KOPT-K1 (cell line): ENCODE results near the gene CREBRF.
"Not testable (repeated sequence)": the region's sequence is repeated elsewhere in the genome, so short reads cannot be mapped to it uniquely, and the experiment has no call there.

Source experiments
- H3K27ac ChIP-seq: fragments of 200-600 bp; sonication (generic); 2 replicates; pipeline ENCODE4 v1.5.1; 2016; ENCODE audit warnings: antibody characterized with exemption, mild to moderate bottlenecking, low read depth, low read length; ENCODE audit not compliant: poor library complexity, severe bottlenecking
- H3K36me3 ChIP-seq: fragments of 200-600 bp; sonication (generic); 2 replicates; pipeline ENCODE4 v1.5.1; 2017; ENCODE audit warnings: antibody characterized with exemption, mild to moderate bottlenecking, low read length, moderate library complexity; ENCODE audit not compliant: insufficient read depth
- H3K9me3 ChIP-seq: fragments of 200-600 bp; sonication (generic); 2 replicates; pipeline ENCODE4 v1.5.1; 2017; ENCODE audit warnings: antibody characterized with exemption, low read length, mild to moderate bottlenecking; ENCODE audit not compliant: insufficient read depth, poor library complexity, severe bottlenecking

The CREBRF gene

GRCh38 chr5:173148354-173148753 lies 92.2 kb downstream of the CREBRF start:
- Histone ChIP-seq H3K36me3 (peaks cover 32% of the 10 kb centered on the region), H3K9me3 (no peaks in the 10 kb centered on the region), H3K27ac (no peak overlapping the region)

- no peaks in the 10 kb centered on the region for H3K9me3 ChIP-seq
- H3K27ac ChIP-seq = no peak overlapping the region
- peaks cover 66% of the 10 kb centered on the region for H3K36me3 ChIP-seq
Observed at GRCh38 chr5:173152547-173152946, 96.4 kb downstream of the CREBRF start.

DNA sequence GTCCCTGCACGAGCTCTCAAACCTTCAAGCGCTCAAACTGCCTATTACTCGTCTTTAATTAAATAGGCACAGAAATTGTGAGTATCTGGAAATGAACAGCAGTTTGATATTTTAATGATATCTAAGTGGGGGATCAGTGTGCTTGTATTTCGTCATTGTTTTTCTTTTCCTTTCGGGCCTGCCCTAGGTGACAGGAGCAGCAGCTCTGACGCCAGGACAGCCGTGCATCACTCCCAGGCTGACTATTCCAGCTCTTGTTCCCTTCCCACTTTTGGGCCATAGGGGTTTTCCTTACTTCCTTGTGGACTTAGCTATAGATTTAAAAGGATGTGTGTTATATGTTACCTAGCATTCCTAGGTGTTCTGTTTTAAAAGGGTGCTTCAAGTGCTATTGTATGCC lies 97.7 kb downstream of the CREBRF start:
- H3K27ac ChIP-seq = no peak overlapping the region
- H3K36me3 ChIP-seq = peaks cover 64% of the 10 kb centered on the region
- no peaks in the 10 kb centered on the region for H3K9me3 ChIP-seq

- H3K36me3 ChIP-seq = peaks cover 64% of the 10 kb centered on the region
- not testable (repeated sequence) for H3K9me3 ChIP-seq, H3K27ac ChIP-seq
Observed at GRCh38 chr5:173154619-173155018, 98.5 kb downstream of the CREBRF start.

GRCh38 chr5:173155912-173156311 lies 99.8 kb downstream of the CREBRF start:
- no peaks in the 10 kb centered on the region for H3K9me3 ChIP-seq
- no peak overlapping the region for H3K27ac ChIP-seq

DNA sequence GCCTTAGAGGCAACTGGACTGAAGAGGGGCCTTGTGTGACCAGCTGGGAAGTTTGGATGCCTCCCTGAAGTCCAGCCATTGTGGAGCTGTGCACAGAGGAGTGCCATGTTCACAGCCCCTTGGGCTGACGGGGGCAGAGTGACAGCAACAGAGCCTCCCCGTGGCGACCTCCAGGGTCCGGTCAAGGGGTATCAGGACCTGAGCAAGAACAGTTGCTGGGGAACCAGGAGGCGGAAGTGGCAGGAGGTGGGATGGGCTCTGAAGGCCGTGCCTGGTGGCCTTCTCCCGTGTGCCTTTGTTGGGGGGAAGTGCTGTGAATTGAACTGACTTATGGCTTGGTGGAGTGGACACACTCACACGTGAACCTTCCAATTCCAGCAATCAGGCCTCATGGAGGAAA lies 102.2 kb downstream of the CREBRF start:
- H3K36me3 ChIP-seq = peaks cover 84% of the 10 kb centered on the region
- no peaks in the 10 kb centered on the region for H3K9me3 ChIP-seq
- no peak overlapping the region for H3K27ac ChIP-seq

More at GRCh38 chr5:173155912-173156311, 99.8 kb downstream of the CREBRF start:
- H3K36me3 ChIP-seq = peaks cover 74% of the 10 kb centered on the region

DNA sequence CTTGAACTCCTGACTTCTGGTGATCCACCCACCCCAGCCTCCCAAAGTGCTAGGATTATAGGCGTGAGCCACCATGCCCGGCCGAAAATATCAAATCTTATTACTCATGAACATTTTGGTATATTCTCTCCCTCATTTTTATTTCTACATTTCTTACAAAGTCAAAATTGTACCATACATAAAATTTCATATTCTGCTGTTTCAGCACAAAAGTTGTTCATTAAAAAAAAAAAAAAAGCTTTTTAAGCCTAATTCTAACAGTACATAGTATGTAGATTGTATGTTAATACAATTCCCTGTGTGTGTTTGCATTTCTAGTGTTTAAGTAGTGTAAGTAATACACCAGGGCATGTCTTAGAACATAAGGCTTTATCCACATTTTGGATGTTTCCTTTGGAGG lies 103.1 kb downstream of the CREBRF start:
- Histone ChIP-seq H3K9me3 (no peaks in the 10 kb centered on the region), H3K36me3 (peaks cover 87% of the 10 kb centered on the region)

DNA sequence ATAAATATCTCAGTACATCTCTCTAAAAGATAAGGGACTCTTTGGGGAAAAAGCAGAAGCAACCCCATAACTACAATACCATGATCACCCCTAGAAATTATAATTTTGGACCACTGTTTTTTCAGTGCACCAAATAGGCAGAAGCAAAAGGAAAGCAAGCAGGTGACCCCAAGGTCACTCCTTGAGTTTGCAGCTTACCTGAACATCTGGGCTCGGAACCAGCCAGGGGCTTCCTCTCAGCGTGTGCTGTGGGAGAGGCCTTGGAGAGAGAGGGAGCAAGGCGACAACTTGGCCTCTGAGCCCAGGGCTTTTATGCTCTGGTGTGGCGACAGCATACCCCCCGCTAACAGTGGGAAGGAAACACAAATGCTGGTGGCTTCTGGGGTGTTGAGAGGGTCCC lies 105.0 kb downstream of the CREBRF start:
- Histone ChIP-seq H3K36me3 (peaks cover 77% of the 10 kb centered on the region), H3K27ac (no peak overlapping the region), H3K9me3 (no peaks in the 10 kb centered on the region)

More for the DNA sequence above, 103.1 kb downstream of the CREBRF start:
- H3K27ac ChIP-seq = no peak overlapping the region

- Histone ChIP-seq H3K9me3 (no peaks in the 10 kb centered on the region), H3K27ac (no peak overlapping the region), H3K36me3 (peaks cover 59% of the 10 kb centered on the region)
Observed at GRCh38 chr5:173163219-173163618, 107.1 kb downstream of the CREBRF start.

DNA sequence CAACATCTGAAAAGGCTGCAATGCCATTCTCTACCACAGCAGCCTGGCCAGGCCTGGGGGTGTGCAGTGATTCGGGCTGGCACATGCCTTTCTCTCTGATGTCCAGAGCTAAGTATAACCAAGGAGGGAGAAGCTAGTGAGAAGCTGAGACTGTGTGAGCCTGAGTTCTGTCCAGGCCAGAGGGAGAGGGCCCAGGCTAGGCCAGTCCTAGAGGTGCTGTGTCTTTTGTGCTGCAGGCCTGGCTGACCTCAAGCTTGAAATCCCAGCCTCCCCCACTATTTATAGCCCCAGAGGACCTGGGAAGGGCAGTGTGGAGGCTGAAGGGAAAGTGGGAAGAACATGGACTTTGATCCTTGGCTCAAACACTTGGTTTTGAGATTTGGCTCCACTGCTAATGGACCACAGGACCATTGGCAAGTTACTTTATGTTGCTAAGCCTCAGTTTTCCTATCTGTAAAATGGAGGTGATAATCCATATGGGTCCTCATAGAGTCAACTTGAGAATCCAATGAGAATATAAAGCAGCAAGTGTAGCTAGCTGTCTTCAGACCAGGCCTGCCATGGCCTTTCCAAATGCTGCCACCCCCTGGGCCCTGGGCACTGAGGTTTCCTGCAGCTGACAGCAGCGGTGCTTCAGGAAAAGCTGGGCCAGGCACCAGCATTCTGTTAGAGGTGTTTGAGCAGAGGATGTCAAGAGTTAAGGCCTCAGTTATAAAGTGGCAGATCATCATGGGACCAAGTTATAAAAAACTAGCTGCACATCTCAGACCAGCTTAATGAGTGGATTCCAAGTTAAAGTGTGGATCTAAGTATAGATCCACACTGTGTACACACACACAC lies 109.2 kb downstream of the CREBRF start:
- Histone ChIP-seq H3K9me3 (no peaks in the 10 kb centered on the region), H3K27ac (no peak overlapping the region), H3K36me3 (peaks cover 40% of the 10 kb centered on the region)

DNA sequence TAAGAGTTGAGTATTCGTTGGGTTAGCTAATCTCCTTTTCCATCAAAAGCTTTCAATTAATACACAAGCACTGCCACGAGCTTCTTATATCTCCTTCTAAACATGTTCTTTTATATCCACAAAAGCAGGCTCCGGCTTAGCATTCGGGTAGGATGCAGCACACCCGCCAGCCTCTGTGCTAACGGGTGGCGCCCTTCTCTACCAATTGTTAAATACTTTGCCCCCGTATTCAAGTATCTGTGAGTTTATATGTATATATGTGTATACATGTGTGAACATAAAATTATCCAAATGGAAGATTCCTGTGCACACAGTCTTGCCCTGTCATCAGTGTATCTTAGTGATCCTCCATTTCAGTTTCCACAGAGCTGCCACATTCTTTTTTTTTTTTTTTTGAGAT lies 116.0 kb downstream of the CREBRF start:
- Histone ChIP-seq H3K36me3 (no peaks in the 10 kb centered on the region), H3K27ac (no peak overlapping the region), H3K9me3 (no peaks in the 10 kb centered on the region)

- no peak overlapping the region for H3K27ac ChIP-seq
Observed at GRCh38 chr5:173175523-173175922, 119.4 kb downstream of the CREBRF start.

GRCh38 chr5:173178369-173178910 lies 122.3 kb downstream of the CREBRF start:
- Histone ChIP-seq H3K27ac (no peak overlapping the region), H3K9me3 (peaks cover 4% of the 10 kb centered on the region), H3K36me3 (no peaks in the 10 kb centered on the region)

More at GRCh38 chr5:173175523-173175922, 119.4 kb downstream of the CREBRF start:
- H3K9me3 ChIP-seq = peaks cover 4% of the 10 kb centered on the region
- no peaks in the 10 kb centered on the region for H3K36me3 ChIP-seq

DNA sequence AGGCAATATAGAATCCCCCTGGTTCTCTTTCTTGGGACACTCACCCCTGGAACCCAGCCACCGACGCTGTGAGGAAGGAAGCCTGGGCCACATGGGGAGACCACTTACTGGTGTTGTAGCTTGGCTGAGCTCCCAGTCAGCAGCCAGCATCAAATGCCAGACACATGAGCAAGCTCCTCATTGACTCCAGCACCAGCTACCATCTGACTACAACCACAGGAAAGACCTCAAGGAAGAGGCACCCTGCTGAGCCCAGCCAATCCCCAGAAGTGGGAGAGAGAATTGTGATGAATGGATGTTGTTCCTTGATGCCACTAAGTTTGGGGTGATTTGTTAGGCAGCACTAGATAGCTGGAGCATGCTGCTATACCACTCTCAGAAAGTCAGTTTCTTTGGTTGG lies 124.2 kb downstream of the CREBRF start:
- no peaks in the 10 kb centered on the region for H3K36me3 ChIP-seq
- no peak overlapping the region for H3K27ac ChIP-seq
- peaks cover 4% of the 10 kb centered on the region for H3K9me3 ChIP-seq

DNA sequence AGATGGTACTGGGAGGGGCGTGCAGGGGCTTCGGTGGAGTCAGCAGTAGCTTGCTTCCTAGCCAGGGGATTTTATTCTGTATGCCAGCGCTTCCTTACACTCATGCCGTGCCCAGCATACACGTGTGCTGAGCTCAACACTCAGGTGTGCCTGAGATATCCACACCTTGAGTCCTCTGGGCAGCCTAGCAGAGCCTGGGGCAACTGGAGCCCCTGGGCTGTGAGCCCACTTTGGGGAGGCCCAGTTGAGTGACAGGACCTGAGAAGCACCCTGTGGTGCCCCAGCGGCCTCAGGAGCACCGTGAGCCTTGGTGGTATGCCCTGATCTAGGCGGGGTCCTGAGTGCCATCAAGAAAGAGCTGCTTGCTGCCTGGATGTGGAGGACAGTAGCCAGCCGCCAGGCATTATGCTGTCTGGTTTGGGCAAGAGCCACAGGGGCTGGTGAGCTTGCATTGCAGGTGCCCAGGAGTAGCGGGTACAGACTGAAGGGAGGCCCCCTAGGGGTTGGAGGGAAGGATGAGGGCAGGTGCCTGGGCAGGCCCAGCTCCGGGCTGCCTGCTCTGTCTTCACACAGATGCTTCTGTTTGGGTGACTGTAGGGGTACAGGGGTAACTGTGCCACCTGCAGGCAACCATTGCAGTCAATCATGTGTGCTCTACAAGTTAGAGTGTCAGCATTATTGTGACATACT lies 131.0 kb downstream of the CREBRF start:
- Histone ChIP-seq H3K36me3 (no peaks in the 10 kb centered on the region), H3K9me3 (no peaks in the 10 kb centered on the region), H3K27ac (no peak overlapping the region)
